SH-SY5Y (cell line): Measurements from ENCODE around the gene ZNF106.

Experiments used
- GATA2 ChIP-seq: IDR thresholded peaks from 2 replicates; pipeline ENCODE4 v1.6.1; 2011; ENCODE audit warnings: mild to moderate bottlenecking, low read depth, low read length
- GATA3 ChIP-seq: IDR thresholded peaks from 2 replicates; pipeline ENCODE4 v1.6.1; 2011; ENCODE audit warnings: low read depth, mild to moderate bottlenecking, low read length, moderate library complexity

GRCh38 chr15:42411884-42412283 lies 79.1 kb downstream of the ZNF106 start:
- TF ChIP-seq GATA2 (no peak), GATA3 (no peak)
